ENCODE results near the gene SCML1.
"Not testable (repeated sequence)": the region's sequence is repeated elsewhere in the genome, so short reads cannot be mapped to it uniquely, and the experiment has no call there.

SCML1 gene

GRCh38 chrX:17740137-17741122, 3.1 kb downstream of the SCML1 start:
- no peak for DNase-seq

GRCh38 chrX:17741123-17741511, 3.8 kb downstream of the SCML1 start:
- DNase-seq = no peak

- no peak for DNase-seq
Observed at GRCh38 chrX:17743913-17744312, 6.6 kb downstream of the SCML1 start.

GRCh38 chrX:17744896-17745523, 7.7 kb downstream of the SCML1 start:
- DNase-seq = no peak

GRCh38 chrX:17747692-17748091, 10.4 kb downstream of the SCML1 start:
- DNase-seq = no peak

GRCh38 chrX:17748684-17749083, 11.4 kb downstream of the SCML1 start:
- DNase-seq = no peak

- no peak for DNase-seq
Observed at GRCh38 chrX:17750436-17750835, 13.1 kb downstream of the SCML1 start.

GRCh38 chrX:17758382-17758781, 21.1 kb downstream of the SCML1 start:
- DNase-seq = no peak

- no peak for DNase-seq
Observed at GRCh38 chrX:17759990-17760389, 22.7 kb downstream of the SCML1 start.

GRCh38 chrX:17767734-17768133, 30.4 kb downstream of the SCML1 start:
- no peak for DNase-seq

- no peak for DNase-seq
Observed at GRCh38 chrX:17768997-17769396, 31.7 kb downstream of the SCML1 start.

GRCh38 chrX:17769701-17770269, 32.5 kb downstream of the SCML1 start:
- no peak for DNase-seq

GRCh38 chrX:17773221-17773876, 36.1 kb downstream of the SCML1 start:
- DNase-seq = no peak

GRCh38 chrX:17774053-17774452, 36.8 kb downstream of the SCML1 start:
- DNase-seq = no peak

- DNase-seq = no peak
Observed at GRCh38 chrX:17778997-17779396, 41.7 kb downstream of the SCML1 start.

GRCh38 chrX:17779434-17779833, 42.1 kb downstream of the SCML1 start:
- DNase-seq = no peak

GRCh38 chrX:17786554-17787347, 49.5 kb downstream of the SCML1 start:
- DNase-seq = not testable (repeated sequence)

- no peak for DNase-seq
Observed at GRCh38 chrX:17787557-17787956, 50.3 kb downstream of the SCML1 start.

GRCh38 chrX:17788439-17788838, 51.1 kb downstream of the SCML1 start:
- peak; percentile 38 for DNase-seq

GRCh38 chrX:17788956-17789562, 51.8 kb downstream of the SCML1 start:
- peak; percentile 9 for DNase-seq

- DNase-seq = no peak
Observed at GRCh38 chrX:17792826-17793225, 55.5 kb downstream of the SCML1 start.

GRCh38 chrX:17798921-17799320, 61.6 kb downstream of the SCML1 start:
- DNase-seq = no peak

Measured in NCI-H146 (cell line).